CD4-positive, alpha-beta T cell treated with Interleukin-12 subunit alpha and Interleukin-12 subunit beta, for 1 hour (primary cell): ENCODE results near the gene CHSY1.
"Not testable (repeated sequence)": the region's sequence is repeated elsewhere in the genome, so short reads cannot be mapped to it uniquely, and the experiment has no call there.

Source experiments
- DNase-seq: peaks from one replicate; pipeline ENCODE4 v3.0.0-alpha.2; 2020

Gene CHSY1

GRCh38 chr15:101132390-101133180 lies 119.3 kb downstream of the CHSY1 start:
- no peak for DNase-seq

GRCh38 chr15:101131489-101132389 lies 120.1 kb downstream of the CHSY1 start:
- no peak for DNase-seq

GRCh38 chr15:101129851-101130380 lies 121.9 kb downstream of the CHSY1 start:
- DNase-seq, result no peak

- DNase-seq, result no peak
These were observed 123.4 kb downstream of the CHSY1 start for GRCh38 chr15:101128221-101129015.

GRCh38 chr15:101127506-101128076 lies 124.3 kb downstream of the CHSY1 start:
- peak; percentile 40 for DNase-seq

GRCh38 chr15:101126618-101127505 lies 125.0 kb downstream of the CHSY1 start:
- DNase-seq, result no peak

- not testable (repeated sequence) for DNase-seq
These were observed 125.9 kb downstream of the CHSY1 start for GRCh38 chr15:101125881-101126428.
